Karpas-422 (cell line): ENCODE measurements around the gene STKLD1. TPM values are rescaled to one million over a fixed set of nuclear protein-coding genes. Genes with fewer than 3 reads are reported as not detected.

ENCODE experiments used
- DNase-seq: peaks from one replicate; pipeline ENCODE4 v3.0.0-alpha.2; 2015
- H2AFZ ChIP-seq: fragments of 200-600 bp; sonication (generic); 2 replicates; pipeline ENCODE4 v1.6.1; 2014; ENCODE audit warnings: antibody characterized with exemption, low read length, mixed read lengths
- H3K27ac ChIP-seq: fragments of 200-600 bp; sonication (generic); 2 replicates; pipeline ENCODE4 v1.5.1; 2014; ENCODE audit warnings: mild to moderate bottlenecking, low read length, moderate library complexity
- H3K27me3 ChIP-seq: fragments of 200-600 bp; sonication (generic); 2 replicates; pipeline ENCODE4 v1.6.1; 2014; ENCODE audit warnings: low read length, mixed read lengths
- H3K36me3 ChIP-seq: fragments of 200-600 bp; sonication (generic); 2 replicates; pipeline ENCODE4 v1.6.1; 2014; ENCODE audit warnings: low read length, mixed read lengths; ENCODE audit not compliant: insufficient read depth
- H3K4me1 ChIP-seq: fragments of 200-600 bp; sonication (generic); 2 replicates; pipeline ENCODE4 v1.6.1; 2014; ENCODE audit warnings: mild to moderate bottlenecking, low read length, mixed read lengths
- H3K4me2 ChIP-seq: fragments of 200-600 bp; sonication (generic); 2 replicates; pipeline ENCODE4 v1.6.1; 2014; ENCODE audit warnings: low read length, low read depth, mild to moderate bottlenecking; ENCODE audit not compliant: poor library complexity, severe bottlenecking
- H3K4me3 ChIP-seq: fragments of 200-600 bp; sonication (generic); 2 replicates; pipeline ENCODE4 v1.5.1; 2014; ENCODE audit warnings: mild to moderate bottlenecking, antibody characterized with exemption, low read length, mixed read lengths
- H3K79me2 ChIP-seq: fragments of 200-600 bp; sonication (generic); 2 replicates; pipeline ENCODE4 v1.6.1; 2014; ENCODE audit warnings: mild to moderate bottlenecking, low read length, mixed read lengths
- H3K9ac ChIP-seq: fragments of 200-600 bp; sonication (generic); 2 replicates; pipeline ENCODE4 v1.6.0; 2014; ENCODE audit warnings: low read length
- H3K9me2 ChIP-seq: fragments of 200-600 bp; sonication (generic), shearing (Covaris generic); replicated peaks from 2 replicates; pipeline ENCODE4 v1.6.0; 2014; ENCODE audit warnings: mild to moderate bottlenecking, low read length, moderate library complexity; ENCODE audit not compliant: insufficient read depth
- H3K9me3 ChIP-seq: fragments of 300-700, 200-600 bp; sonication (generic); 2 replicates; pipeline ENCODE4 v1.6.1; 2014; ENCODE audit warnings: low read length, mixed read lengths
- H4K20me1 ChIP-seq: fragments of 200-600 bp; sonication (generic); 2 replicates; pipeline ENCODE4 v1.6.1; 2014; ENCODE audit warnings: mild to moderate bottlenecking, antibody characterized with exemption, low read length, low read depth; ENCODE audit not compliant: insufficient read depth
- total RNA-seq: library from RNA; depleted of rRNA; stranded (reverse); fragments of >200 nt; shearing (Covaris generic); gene quantifications from 2 replicates; pipeline ENCODE4 v1.2.3, GENCODE V29; 2014; ENCODE audit warnings: low replicate concordance

STKLD1 gene
- total RNA-seq, 1 experiment from 2014 or later: 0.93 TPM

DNA sequence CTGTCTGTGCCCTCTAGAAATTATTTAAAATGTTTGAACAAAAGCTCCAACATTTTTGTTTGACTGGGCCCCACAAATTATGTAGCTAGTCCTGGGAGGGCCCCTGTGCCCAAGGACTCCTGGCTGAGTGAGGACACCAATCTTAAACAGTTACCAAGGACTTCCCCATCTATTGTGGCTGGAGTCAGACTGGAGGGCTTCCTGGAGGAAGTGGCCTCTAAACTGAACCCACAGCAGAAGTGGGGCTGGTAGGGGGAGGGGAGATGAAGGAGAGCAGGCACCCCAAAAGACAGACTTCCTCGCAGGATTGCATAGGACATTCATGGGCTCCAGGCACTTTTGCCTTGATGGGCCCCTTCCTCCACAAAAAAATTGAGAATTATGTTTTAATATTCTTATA, 54.1 kb downstream of the STKLD1 start:
- no peak for DNase-seq
- no peak overlapping the region for H3K4me2 ChIP-seq
- H3K36me3 ChIP-seq: no peaks in the 10 kb centered on the region
- H3K79me2 ChIP-seq: no peaks in the 10 kb centered on the region
- H3K9me3 ChIP-seq: no peaks in the 10 kb centered on the region
- H3K4me1 ChIP-seq: no peaks in the 10 kb centered on the region
- no peak overlapping the region for H3K27ac ChIP-seq
- no peaks in the 10 kb centered on the region for H4K20me1 ChIP-seq
- no peak overlapping the region for H2AFZ ChIP-seq
- H3K9me2 ChIP-seq: no peaks in the 10 kb centered on the region
- no peak overlapping the region for H3K4me3 ChIP-seq
- H3K27me3 ChIP-seq: no peaks in the 10 kb centered on the region
- H3K9ac ChIP-seq: no peak overlapping the region

GRCh38 chr9:133433351-133433843, 57.2 kb downstream of the STKLD1 start:
- Histone ChIP-seq H3K4me1 (peaks cover 3% of the 10 kb centered on the region), H3K27me3 (no peaks in the 10 kb centered on the region), H3K9me2 (no peaks in the 10 kb centered on the region), H3K36me3 (no peaks in the 10 kb centered on the region), H3K9me3 (no peaks in the 10 kb centered on the region), H3K79me2 (no peaks in the 10 kb centered on the region), H2AFZ (no peak overlapping the region), H4K20me1 (no peaks in the 10 kb centered on the region), H3K4me3 (no peak overlapping the region), H3K9ac (no peak overlapping the region), H3K27ac (no peak overlapping the region), H3K4me2 (no peak overlapping the region)
- no peak for DNase-seq

DNA sequence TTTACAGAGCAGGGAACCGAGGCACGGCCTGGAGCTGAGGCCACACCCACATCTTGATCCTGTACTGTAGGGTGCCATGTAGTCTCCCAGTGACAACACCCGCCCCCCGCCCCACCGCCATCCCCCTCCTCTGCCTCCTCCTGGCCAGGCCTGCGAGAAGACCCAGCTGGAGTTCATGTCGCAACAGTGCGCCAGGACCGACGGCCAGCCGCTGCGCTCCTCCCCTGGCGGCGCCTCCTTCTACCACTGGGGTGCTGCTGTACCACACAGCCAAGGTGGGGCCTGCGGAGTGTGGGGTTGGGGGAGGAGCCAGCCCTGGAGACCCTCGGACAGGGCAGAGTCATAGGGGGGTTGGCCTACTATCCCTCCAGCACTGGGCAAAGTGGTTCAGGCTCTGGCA, 60.5 kb downstream of the STKLD1 start:
- no peak overlapping the region for H3K4me3 ChIP-seq
- H2AFZ ChIP-seq: no peak overlapping the region
- no peaks in the 10 kb centered on the region for H3K79me2 ChIP-seq
- no peaks in the 10 kb centered on the region for H3K9me2 ChIP-seq
- H3K4me2 ChIP-seq: no peak overlapping the region
- no peaks in the 10 kb centered on the region for H3K9me3 ChIP-seq
- no peaks in the 10 kb centered on the region for H3K27me3 ChIP-seq
- H3K27ac ChIP-seq: no peak overlapping the region
- no peak overlapping the region for H3K9ac ChIP-seq
- H4K20me1 ChIP-seq: no peaks in the 10 kb centered on the region
- no peak for DNase-seq
- no peaks in the 10 kb centered on the region for H3K36me3 ChIP-seq
- H3K4me1 ChIP-seq: peaks cover 15% of the 10 kb centered on the region

- DNase-seq: peak; percentile 78
Measured at GRCh38 chr9:133437753-133438531, 61.8 kb downstream of the STKLD1 start.

GRCh38 chr9:133439337-133439736, 63.2 kb downstream of the STKLD1 start:
- Histone ChIP-seq H3K4me3 (no peak overlapping the region), H3K79me2 (no peaks in the 10 kb centered on the region), H3K9me3 (no peaks in the 10 kb centered on the region), H3K9me2 (no peaks in the 10 kb centered on the region), H3K4me1 (peaks cover 18% of the 10 kb centered on the region), H3K27ac (no peak overlapping the region), H3K9ac (no peak overlapping the region), H3K27me3 (no peaks in the 10 kb centered on the region), H3K4me2 (no peak overlapping the region), H2AFZ (no peak overlapping the region), H4K20me1 (no peaks in the 10 kb centered on the region), H3K36me3 (no peaks in the 10 kb centered on the region)
- DNase-seq: no peak

More at GRCh38 chr9:133437753-133438531, 61.8 kb downstream of the STKLD1 start:
- Histone ChIP-seq H2AFZ (no peak overlapping the region), H3K36me3 (no peaks in the 10 kb centered on the region), H3K9me2 (no peaks in the 10 kb centered on the region), H3K9ac (no peak overlapping the region), H3K4me2 (peak overlapping the region; percentile 19), H4K20me1 (no peaks in the 10 kb centered on the region), H3K27ac (no peak overlapping the region), H3K27me3 (no peaks in the 10 kb centered on the region), H3K79me2 (no peaks in the 10 kb centered on the region), H3K4me1 (peaks cover 18% of the 10 kb centered on the region), H3K9me3 (no peaks in the 10 kb centered on the region), H3K4me3 (no peak overlapping the region)

GRCh38 chr9:133440874-133441273, 64.7 kb downstream of the STKLD1 start:
- Histone ChIP-seq H3K36me3 (no peaks in the 10 kb centered on the region), H4K20me1 (no peaks in the 10 kb centered on the region), H3K4me1 (peaks cover 18% of the 10 kb centered on the region), H3K79me2 (no peaks in the 10 kb centered on the region), H3K9me3 (no peaks in the 10 kb centered on the region), H3K4me2 (no peak overlapping the region), H3K27me3 (no peaks in the 10 kb centered on the region), H3K9me2 (no peaks in the 10 kb centered on the region), H3K4me3 (no peak overlapping the region), H3K9ac (peak overlapping the region; percentile 26; the same call in 1 of the 2 replicates), H2AFZ (no peak overlapping the region), H3K27ac (no peak overlapping the region)
- peak; percentile 74 for DNase-seq

- H2AFZ ChIP-seq: no peak overlapping the region
- H3K9me2 ChIP-seq: no peaks in the 10 kb centered on the region
- no peaks in the 10 kb centered on the region for H3K79me2 ChIP-seq
- no peak overlapping the region for H3K27ac ChIP-seq
- H3K9ac ChIP-seq: no peak overlapping the region
- H3K4me1 ChIP-seq: peaks cover 18% of the 10 kb centered on the region
- no peaks in the 10 kb centered on the region for H4K20me1 ChIP-seq
- no peaks in the 10 kb centered on the region for H3K9me3 ChIP-seq
- no peak overlapping the region for H3K4me2 ChIP-seq
- H3K4me3 ChIP-seq: no peak overlapping the region
- H3K36me3 ChIP-seq: no peaks in the 10 kb centered on the region
- DNase-seq: no peak
- no peaks in the 10 kb centered on the region for H3K27me3 ChIP-seq
Measured at GRCh38 chr9:133441571-133441970, 65.4 kb downstream of the STKLD1 start.

DNA sequence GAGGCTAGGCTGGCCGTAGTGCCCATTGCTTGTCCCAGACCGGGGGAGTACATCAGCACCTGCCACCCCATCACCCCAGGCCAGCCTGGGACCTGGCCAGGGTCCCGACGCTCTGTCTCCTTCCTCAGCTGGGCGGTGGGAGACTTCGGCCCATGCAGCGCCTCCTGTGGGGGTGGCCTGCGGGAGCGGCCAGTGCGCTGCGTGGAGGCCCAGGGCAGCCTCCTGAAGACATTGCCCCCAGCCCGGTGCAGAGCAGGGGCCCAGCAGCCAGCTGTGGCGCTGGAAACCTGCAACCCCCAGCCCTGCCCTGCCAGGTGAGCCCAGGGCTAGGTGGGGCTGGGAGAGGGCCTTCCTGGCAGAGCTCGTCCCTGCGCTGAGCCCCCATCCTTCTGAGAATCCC, 67.1 kb downstream of the STKLD1 start:
- H2AFZ ChIP-seq: no peak overlapping the region
- H3K79me2 ChIP-seq: no peaks in the 10 kb centered on the region
- no peak overlapping the region for H3K4me3 ChIP-seq
- peaks cover 14% of the 10 kb centered on the region for H3K4me1 ChIP-seq
- no peaks in the 10 kb centered on the region for H3K27me3 ChIP-seq
- H3K27ac ChIP-seq: no peak overlapping the region
- H3K36me3 ChIP-seq: no peaks in the 10 kb centered on the region
- no peak overlapping the region for H3K4me2 ChIP-seq
- H3K9me2 ChIP-seq: no peaks in the 10 kb centered on the region
- no peaks in the 10 kb centered on the region for H3K9me3 ChIP-seq
- DNase-seq: no peak
- H4K20me1 ChIP-seq: no peaks in the 10 kb centered on the region
- no peak overlapping the region for H3K9ac ChIP-seq
